D721Med (cell line): ENCODE results near the gene KLKB1.

Experiments used
- DNase-seq: peaks from one replicate; pipeline ENCODE4 v3.0.0; 2011; ENCODE audit warnings: low spot score; ENCODE audit not compliant: insufficient read length
- FAIRE-seq: peaks from 2 replicates; lab custom pipeline; 2011; peaks lifted over from hg19 to GRCh38; lab: Jason Lieb, UNC
- TF ChIP-seq, protein P1 (sequence below): IDR thresholded peaks from 2 replicates; pipeline ENCODE4 v1.5.1; 2012; ENCODE audit warnings: mild to moderate bottlenecking, control low read depth; ENCODE audit not compliant: insufficient read depth; ENCODE audit errors: missing control alignments

Gene KLKB1

DNA sequence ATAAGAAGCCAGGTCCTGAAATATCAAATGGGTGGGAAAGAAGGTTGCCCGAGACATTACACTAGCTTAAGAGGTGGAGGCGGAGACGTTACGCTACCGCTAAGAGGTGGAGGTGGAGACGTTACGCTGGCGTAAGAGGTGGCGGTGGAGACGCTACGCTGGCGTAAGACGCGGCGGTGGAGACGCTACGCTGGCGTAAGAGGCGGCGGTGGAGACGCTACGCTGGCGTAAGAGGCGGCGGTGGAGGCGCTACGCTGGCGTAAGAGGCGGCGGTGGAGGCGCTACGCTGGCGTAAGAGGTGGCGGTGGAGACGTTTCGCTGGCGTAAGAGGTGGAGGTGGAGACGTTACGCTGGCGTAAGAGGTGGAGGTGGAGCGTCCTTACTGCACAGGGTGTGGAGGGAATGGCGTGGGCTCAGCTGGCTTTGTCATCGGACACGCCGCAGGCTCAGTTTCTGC is 23.2 kb upstream of the KLKB1 start:
- DNase-seq = no peak
- TF ChIP-seq, protein P1, sequence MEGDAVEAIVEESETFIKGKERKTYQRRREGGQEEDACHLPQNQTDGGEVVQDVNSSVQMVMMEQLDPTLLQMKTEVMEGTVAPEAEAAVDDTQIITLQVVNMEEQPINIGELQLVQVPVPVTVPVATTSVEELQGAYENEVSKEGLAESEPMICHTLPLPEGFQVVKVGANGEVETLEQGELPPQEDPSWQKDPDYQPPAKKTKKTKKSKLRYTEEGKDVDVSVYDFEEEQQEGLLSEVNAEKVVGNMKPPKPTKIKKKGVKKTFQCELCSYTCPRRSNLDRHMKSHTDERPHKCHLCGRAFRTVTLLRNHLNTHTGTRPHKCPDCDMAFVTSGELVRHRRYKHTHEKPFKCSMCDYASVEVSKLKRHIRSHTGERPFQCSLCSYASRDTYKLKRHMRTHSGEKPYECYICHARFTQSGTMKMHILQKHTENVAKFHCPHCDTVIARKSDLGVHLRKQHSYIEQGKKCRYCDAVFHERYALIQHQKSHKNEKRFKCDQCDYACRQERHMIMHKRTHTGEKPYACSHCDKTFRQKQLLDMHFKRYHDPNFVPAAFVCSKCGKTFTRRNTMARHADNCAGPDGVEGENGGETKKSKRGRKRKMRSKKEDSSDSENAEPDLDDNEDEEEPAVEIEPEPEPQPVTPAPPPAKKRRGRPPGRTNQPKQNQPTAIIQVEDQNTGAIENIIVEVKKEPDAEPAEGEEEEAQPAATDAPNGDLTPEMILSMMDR = no peak
- FAIRE-seq = no peak

DNA sequence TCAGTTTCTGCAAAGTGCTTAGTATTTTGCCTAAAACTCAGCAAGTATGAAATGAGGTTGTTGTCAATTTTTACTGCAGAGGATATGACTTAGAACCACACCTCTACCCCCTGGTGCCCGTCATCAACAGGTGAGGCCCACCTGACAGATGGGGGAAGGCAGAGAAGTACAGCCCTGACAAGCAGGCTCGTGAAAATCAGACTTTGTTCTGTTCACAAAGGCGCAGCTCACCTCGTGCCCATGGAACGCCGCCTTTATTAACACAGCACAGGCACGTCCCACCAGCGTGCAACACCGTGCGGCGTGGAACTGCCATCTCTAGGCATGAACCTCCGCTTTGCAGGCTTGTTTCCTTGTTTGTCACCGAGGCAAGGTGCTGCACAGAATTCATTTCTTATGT is 22.6 kb upstream of the KLKB1 start:
- TF ChIP-seq, protein P1 = no peak
- no peak for FAIRE-seq
- no peak for DNase-seq

DNA sequence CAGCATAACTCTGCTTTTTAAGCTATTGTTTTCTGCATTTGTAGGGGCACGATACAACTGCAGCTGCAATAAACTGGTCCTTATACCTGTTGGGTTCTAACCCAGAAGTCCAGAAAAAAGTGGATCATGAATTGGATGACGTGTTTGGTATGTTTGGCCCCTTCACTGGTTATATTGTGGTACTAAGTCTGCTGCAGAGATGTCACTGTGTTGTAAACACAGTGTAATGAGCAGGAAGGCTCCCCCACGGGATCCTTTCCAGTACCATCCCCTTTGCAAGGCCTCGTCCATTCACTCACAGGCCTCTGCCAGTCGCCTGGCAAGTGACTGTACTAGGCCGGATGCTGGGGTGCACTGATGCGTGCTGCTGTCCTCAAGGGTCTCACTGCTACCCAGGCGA is 22.2 kb upstream of the KLKB1 start:
- TF ChIP-seq, protein P1 = no peak
- DNase-seq (no peak), FAIRE-seq (no peak)

DNA sequence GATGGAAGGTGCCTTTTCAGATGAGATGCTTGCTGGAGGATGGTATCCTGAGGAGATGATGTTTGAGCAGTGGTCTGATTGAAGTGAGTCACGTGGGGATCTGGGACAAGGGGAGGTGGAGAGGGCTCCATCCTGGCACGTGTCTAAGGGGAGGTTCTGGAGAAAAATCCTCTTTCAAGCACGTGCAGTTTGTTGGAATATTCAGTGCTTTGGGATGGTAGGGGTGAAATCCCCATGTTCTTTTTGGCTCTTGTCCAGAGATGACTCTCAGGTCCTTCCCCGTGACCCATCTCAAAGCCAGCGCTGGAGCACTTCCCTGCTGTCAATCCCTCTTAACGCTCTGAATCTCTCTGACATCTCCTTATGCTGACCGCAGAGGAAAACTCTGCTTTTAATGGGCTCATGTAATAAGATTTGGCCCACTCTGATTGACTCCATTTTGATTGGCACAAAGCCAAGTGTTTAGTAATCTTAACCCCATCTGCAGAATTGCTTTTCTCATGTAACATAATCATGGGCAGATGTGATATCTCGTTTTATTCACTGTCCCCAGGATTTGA is 10.8 kb upstream of the KLKB1 start:
- TF ChIP-seq, protein P1 = no peak
- DNase-seq (no peak), FAIRE-seq (peak; percentile 44)

DNA sequence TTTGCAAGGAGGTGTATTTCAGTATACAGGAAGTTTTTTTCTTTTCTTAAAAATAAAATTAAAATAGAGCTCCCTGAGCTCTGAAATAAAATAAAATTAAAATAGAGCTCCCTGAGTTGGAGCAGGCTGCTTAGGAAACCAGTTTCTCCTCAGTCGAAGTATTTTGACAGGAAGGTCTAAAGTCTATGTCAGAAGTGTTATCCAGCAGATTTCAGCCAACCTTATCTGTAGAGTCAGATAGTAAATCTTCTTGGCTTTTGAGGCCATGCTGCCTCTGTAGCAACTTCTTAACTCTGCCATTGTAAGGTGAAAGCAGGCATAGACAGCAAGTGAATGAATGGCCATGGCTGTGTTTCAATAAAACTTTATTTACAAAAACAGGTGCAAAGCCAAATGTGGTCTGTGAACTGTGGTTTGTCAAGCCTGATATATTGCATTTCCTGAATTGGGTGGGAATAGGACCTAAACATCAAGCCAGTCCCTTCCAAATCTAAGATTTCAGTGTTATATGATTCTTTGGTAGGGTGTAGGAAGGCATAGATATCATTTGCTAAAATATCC is 9.5 kb upstream of the KLKB1 start:
- FAIRE-seq (no peak), DNase-seq (no peak)
- TF ChIP-seq, protein P1 = no peak

DNA sequence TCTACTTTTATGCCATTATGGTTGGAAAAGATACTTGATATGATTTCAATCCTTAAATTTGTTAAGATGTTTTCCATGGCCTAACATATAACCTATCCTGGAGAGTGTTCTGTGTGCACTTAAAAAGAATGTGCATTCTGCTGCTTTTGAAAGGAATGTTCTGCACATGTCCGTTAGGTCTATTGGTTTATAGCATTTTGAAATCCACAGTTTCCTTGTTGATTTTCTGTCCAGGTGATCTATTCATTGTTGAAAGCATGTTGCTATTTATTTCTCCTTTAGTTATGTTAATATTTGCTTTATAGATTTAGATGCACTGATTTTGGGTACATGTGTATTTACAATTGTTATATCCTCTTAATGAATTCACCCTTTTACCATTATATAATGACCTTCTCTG is 5.7 kb upstream of the KLKB1 start:
- FAIRE-seq = no peak
- no peak for DNase-seq
- TF ChIP-seq, protein P1 = no peak

DNA sequence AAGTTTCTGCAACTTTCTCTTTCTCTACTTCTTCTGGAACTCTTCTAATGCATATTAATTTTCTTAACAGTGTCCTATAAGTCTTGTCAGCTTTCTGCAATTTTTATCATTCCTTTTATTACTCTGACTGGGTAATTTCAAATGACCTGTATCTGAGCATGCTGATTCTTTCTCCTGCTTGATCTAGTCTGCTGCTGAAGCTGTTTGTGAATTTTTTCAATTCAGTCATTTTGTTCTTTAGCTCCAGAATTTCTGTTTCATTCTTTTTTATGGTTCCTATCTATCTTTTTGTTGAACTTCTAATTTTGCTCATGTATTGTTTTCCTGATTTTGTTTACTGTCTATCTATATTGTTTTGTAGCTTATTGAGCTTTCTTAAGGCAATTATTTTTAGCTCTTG is 1.5 kb upstream of the KLKB1 start:
- DNase-seq = no peak
- no peak for FAIRE-seq
- TF ChIP-seq, protein P1 = no peak
